ENCODE measurements around the gene PPIP5K1.

DNA sequence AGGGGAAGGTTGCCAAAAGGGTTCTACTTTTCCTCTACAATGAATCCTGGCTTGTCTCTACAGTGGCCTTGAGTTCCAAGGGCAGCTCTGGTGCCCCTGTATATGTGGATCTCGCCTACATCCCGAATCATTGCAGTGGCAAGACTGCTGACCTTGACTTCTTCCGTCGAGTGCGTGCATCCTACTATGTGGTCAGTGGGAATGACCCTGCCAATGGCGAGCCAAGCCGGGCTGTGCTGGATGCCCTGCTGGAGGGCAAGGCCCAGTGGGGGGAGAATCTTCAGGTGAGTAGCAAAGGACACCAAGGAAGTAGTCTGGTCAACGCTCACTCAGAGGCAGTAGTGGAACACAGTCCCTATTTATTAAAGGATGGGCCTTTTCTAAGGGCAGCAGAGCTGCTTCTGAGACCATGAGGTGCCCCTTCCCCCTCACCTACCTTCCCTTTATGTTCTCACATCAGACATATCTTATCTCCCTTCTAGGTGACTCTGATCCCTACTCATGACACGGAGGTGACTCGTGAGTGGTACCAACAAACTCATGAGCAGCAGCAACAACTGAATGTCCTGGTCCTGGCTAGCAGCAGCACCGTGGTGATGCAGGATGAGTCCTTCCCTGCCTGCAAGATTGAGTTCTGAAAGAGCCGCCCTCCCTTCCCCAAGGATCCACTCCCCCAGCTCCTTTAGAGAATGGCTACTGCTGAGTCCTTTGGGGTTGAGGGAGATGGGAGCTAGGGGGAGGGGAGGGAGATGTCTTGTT lies 60.2 kb downstream of the PPIP5K1 start:
- TF ChIP-seq, protein P1, sequence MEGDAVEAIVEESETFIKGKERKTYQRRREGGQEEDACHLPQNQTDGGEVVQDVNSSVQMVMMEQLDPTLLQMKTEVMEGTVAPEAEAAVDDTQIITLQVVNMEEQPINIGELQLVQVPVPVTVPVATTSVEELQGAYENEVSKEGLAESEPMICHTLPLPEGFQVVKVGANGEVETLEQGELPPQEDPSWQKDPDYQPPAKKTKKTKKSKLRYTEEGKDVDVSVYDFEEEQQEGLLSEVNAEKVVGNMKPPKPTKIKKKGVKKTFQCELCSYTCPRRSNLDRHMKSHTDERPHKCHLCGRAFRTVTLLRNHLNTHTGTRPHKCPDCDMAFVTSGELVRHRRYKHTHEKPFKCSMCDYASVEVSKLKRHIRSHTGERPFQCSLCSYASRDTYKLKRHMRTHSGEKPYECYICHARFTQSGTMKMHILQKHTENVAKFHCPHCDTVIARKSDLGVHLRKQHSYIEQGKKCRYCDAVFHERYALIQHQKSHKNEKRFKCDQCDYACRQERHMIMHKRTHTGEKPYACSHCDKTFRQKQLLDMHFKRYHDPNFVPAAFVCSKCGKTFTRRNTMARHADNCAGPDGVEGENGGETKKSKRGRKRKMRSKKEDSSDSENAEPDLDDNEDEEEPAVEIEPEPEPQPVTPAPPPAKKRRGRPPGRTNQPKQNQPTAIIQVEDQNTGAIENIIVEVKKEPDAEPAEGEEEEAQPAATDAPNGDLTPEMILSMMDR (IDR thresholded peaks at IDR 0.05) = no peak
- no peak for TF ChIP-seq ZFX (IDR thresholded peaks at IDR 0.05; ENCODE audit: borderline replicate concordance)
